A549 (cell line): ENCODE measurements around the gene PCBP3. TPM values are rescaled to one million over a fixed set of nuclear protein-coding genes. Genes with fewer than 3 reads are reported as not detected.

ENCODE experiments used
- ATAC-seq, 2 experiments: fragments of 200-7000 bp in 1 of 2; fragments of >200 bp in 1 of 2; cut with Nextera tagmentation in 1 of 2; cut with Tn5 transposase in 1 of 2; 3 replicates each; pipeline versions ENCODE4 v1.8.0 to v1.9.1; 2018 to 2020; ENCODE audit warnings: mild to moderate bottlenecking in 1 of 2, moderate library complexity in 1 of 2
- CTCF ChIA-PET: fragments of 300-600 bp; sonication (Branson Sonifier 250); formaldehyde crosslinking; extraction: SDS; loops from one replicate; lab custom pipeline; 2021; ENCODE audit warnings: antibody characterized with exemption, inconsistent platforms; lab: Yijun Ruan, JAX
- POLR2A ChIA-PET: fragments of 350-600 bp; formaldehyde crosslinking; extraction: SDS; loops from one replicate; lab custom pipeline; 2021; ENCODE audit warnings: antibody characterized with exemption, inconsistent platforms; lab: Yijun Ruan, JAX
- DNase-seq, 2 experiments: peaks; one replicate each; pipeline versions ENCODE4 v3.0.0 to v3.0.0-alpha.2; 2011 to 2016; ENCODE audit warnings: low read depth in 1 of 2, low spot score in 1 of 2
- FAIRE-seq: peaks from 2 replicates; lab custom pipeline; 2011; peaks lifted over from hg19 to GRCh38; lab: Jason Lieb, UNC
- H3K27ac ChIP-seq, 2 experiments: fragments of >200 bp; sonication (Bioruptor Twin); formaldehyde crosslinking; 3 replicates each; pipeline ENCODE4 v1.5.1; 2016 to 2017
- H3K4me1 ChIP-seq: fragments of >200 bp; sonication (Bioruptor Twin); formaldehyde crosslinking; 3 replicates; pipeline ENCODE4 v1.6.1; 2016
- H3K4me2 ChIP-seq: fragments of >200 bp; sonication (Bioruptor Twin); formaldehyde crosslinking; 3 replicates; pipeline ENCODE4 v1.6.1; 2016
- H3K4me3 ChIP-seq: fragments of >200 bp; sonication (Bioruptor Twin); formaldehyde crosslinking; 3 replicates; pipeline ENCODE4 v1.5.1; 2016
- H3K9me3 ChIP-seq: fragments of >200 bp; sonication (Bioruptor Twin); formaldehyde crosslinking; 3 replicates; pipeline ENCODE4 v1.6.1; 2016
- BHLHE40 ChIP-seq: IDR thresholded peaks from 2 replicates; pipeline ENCODE4 v1.6.1; 2012; ENCODE audit warnings: low read depth, low read length, inconsistent platforms
- CHD2 ChIP-seq: fragments of 150-350 bp; IDR thresholded peaks from 2 replicates; pipeline ENCODE4 v1.6.1; 2014; ENCODE audit warnings: low read length; ENCODE audit not compliant: partially characterized antibody
- EHF ChIP-seq: fragments of 250-450 bp; sonication (Bioruptor Pico); IDR thresholded peaks from 2 replicates; pipeline ENCODE4 v1.5.0; 2020; ENCODE audit warnings: mild to moderate bottlenecking
- EHMT2 ChIP-seq: fragments of 200-600 bp; sonication (generic); IDR thresholded peaks from 2 replicates; pipeline ENCODE4 v1.6.1; 2016; ENCODE audit warnings: antibody characterized with exemption, low read depth, mild to moderate bottlenecking, moderate library complexity
- EP300 ChIP-seq, 2 experiments: fragments of >200 bp; sonication (Bioruptor Twin); formaldehyde crosslinking; IDR thresholded peaks; 2 replicates in 1 of 2; 3 replicates in 1 of 2; pipeline ENCODE4 v1.6.1; 2016 to 2017
- ESRRA ChIP-seq: fragments of 150-350 bp; IDR thresholded peaks from 2 replicates; pipeline ENCODE4 v1.6.1; 2014; ENCODE audit warnings: mild to moderate bottlenecking, low read length, borderline replicate concordance
- GATA3 ChIP-seq: IDR thresholded peaks from 2 replicates; pipeline ENCODE4 v1.6.1; 2012; ENCODE audit warnings: borderline replicate concordance
- HEYL ChIP-seq: fragments of 250-450 bp; sonication (Bioruptor Pico); IDR thresholded peaks from 2 replicates; pipeline ENCODE4 v1.8.0; 2021; ENCODE audit warnings: mild to moderate bottlenecking, moderate library complexity
- JUN ChIP-seq, 2 experiments: fragments of >200 bp; sonication (Bioruptor Twin); formaldehyde crosslinking; IDR thresholded peaks; 2 replicates in 1 of 2; 3 replicates in 1 of 2; pipeline ENCODE4 v1.6.1; 2016 to 2017
- JUNB ChIP-seq: fragments of >200 bp; sonication (Bioruptor Twin); formaldehyde crosslinking; IDR thresholded peaks from 2 replicates; pipeline ENCODE4 v1.6.1; 2016
- KDM5A ChIP-seq: fragments of 200-600 bp; sonication (generic); IDR thresholded peaks from 2 replicates; pipeline ENCODE4 v1.6.1; 2016; ENCODE audit warnings: antibody characterized with exemption, mild to moderate bottlenecking
- MAFK ChIP-seq: fragments of 450-650 bp; IDR thresholded peaks from 2 replicates; pipeline ENCODE4 v1.6.1; 2014; ENCODE audit not compliant: partially characterized antibody
- MAZ ChIP-seq: fragments of 150-350 bp; IDR thresholded peaks from 2 replicates; pipeline ENCODE4 v1.6.1; 2014; ENCODE audit warnings: antibody characterized with exemption, low read depth, low read length, borderline replicate concordance
- POLR2A ChIP-seq: IDR thresholded peaks from 2 replicates; pipeline ENCODE4 v1.6.1; 2012; ENCODE audit warnings: mild to moderate bottlenecking, low read length
- RAD21 ChIP-seq, 2 experiments: fragments of >200 bp in 1 of 2; sonication (Bioruptor Twin) in 1 of 2; formaldehyde crosslinking in 1 of 2; IDR thresholded peaks in 1 of 2; conservative IDR thresholded peaks in 1 of 2; 2 replicates in 1 of 2; 3 replicates in 1 of 2; pipeline ENCODE4 v1.6.1; 2012 to 2018; ENCODE audit warnings: inconsistent platforms in 1 of 2
- RCOR1 ChIP-seq: fragments of 150-350 bp; IDR thresholded peaks from 2 replicates; pipeline ENCODE4 v1.6.1; 2014; ENCODE audit warnings: antibody characterized with exemption, low read length, low read depth
- RNF2 ChIP-seq: fragments of 200-600 bp; sonication (generic); IDR thresholded peaks from 2 replicates; pipeline ENCODE4 v1.6.1; 2016; ENCODE audit warnings: low read depth, mild to moderate bottlenecking, antibody characterized with exemption, moderate library complexity, borderline replicate concordance
- SMC3 ChIP-seq: fragments of >200 bp; sonication (Bioruptor Twin); formaldehyde crosslinking; IDR thresholded peaks from 3 replicates; pipeline ENCODE4 v1.6.1; 2018; ENCODE audit warnings: inconsistent platforms
- SREBF2 ChIP-seq: fragments of 450-650 bp; IDR thresholded peaks from 2 replicates; pipeline ENCODE4 v1.6.1; 2014; ENCODE audit warnings: mild to moderate bottlenecking, moderate library complexity
- TP53 ChIP-seq: fragments of 250-450 bp; sonication (Bioruptor Pico); IDR thresholded peaks from 2 replicates; pipeline ENCODE4 v1.5.0; 2021; ENCODE audit warnings: mild to moderate bottlenecking, moderate library complexity
- ZFP36 ChIP-seq: fragments of 450-650 bp; IDR thresholded peaks from 2 replicates; pipeline ENCODE4 v1.6.1; 2014; ENCODE audit warnings: borderline replicate concordance; ENCODE audit not compliant: partially characterized antibody
- ZNF302 ChIP-seq: fragments of 250-450 bp; sonication (Bioruptor Pico); IDR thresholded peaks from 2 replicates; pipeline ENCODE4 v1.9.0; 2021; ENCODE audit warnings: inconsistent platforms, mild to moderate bottlenecking, moderate library complexity
- WGBS: methylation state at CpG from one replicate; pipeline ENCODE4 v1.1.6; 2017; ENCODE audit errors: missing lambda C conversion rate; 5-methylcytosine and 5-hydroxymethylcytosine counted together
- polyA plus RNA-seq, 4 experiments: library from polyadenylated mRNA; depleted of rRNA in 3 of 4; stranded (reverse); fragments of >200 nt; fragmentation: RNase III in 1 of 4; extraction: RNeasy Plus Mini Kit Qiagen cat#74134 plus additional on column Dnase treatment in 1 of 4; gene quantifications; 2 replicates in 3 of 4; 3 replicates in 1 of 4; pipeline ENCODE4 v1.2.3, GENCODE V29; 2011 to 2017
- TF ChIP-seq, protein P1 (sequence below): fragments of 200-600 bp; sonication (generic); IDR thresholded peaks from 2 replicates; pipeline ENCODE4 v1.6.1; 2016; ENCODE audit warnings: antibody characterized with exemption, mild to moderate bottlenecking, moderate library complexity
- TF ChIP-seq, protein P2 (sequence below): IDR thresholded peaks from 2 replicates; pipeline ENCODE4 v1.6.1; 2012
- TF ChIP-seq, protein P3 (sequence below): fragments of >200 bp; sonication (Bioruptor Twin); formaldehyde crosslinking; IDR thresholded peaks from 2 replicates; pipeline ENCODE4 v1.6.1; 2016
- TF ChIP-seq, protein P4 (sequence below): IDR thresholded peaks from 2 replicates; pipeline ENCODE4 v1.6.1; 2012; ENCODE audit warnings: low read depth, borderline replicate concordance
- TF ChIP-seq, protein P5 (sequence below): fragments of >200 bp; sonication (Bioruptor Twin); formaldehyde crosslinking; IDR thresholded peaks from 3 replicates; pipeline ENCODE4 v1.6.1; 2016

Gene PCBP3
- polyA plus RNA-seq, 2 of the 4 experiments (the other 2 are of a cell fraction), result 0.30 to 0.34 TPM

DNA sequence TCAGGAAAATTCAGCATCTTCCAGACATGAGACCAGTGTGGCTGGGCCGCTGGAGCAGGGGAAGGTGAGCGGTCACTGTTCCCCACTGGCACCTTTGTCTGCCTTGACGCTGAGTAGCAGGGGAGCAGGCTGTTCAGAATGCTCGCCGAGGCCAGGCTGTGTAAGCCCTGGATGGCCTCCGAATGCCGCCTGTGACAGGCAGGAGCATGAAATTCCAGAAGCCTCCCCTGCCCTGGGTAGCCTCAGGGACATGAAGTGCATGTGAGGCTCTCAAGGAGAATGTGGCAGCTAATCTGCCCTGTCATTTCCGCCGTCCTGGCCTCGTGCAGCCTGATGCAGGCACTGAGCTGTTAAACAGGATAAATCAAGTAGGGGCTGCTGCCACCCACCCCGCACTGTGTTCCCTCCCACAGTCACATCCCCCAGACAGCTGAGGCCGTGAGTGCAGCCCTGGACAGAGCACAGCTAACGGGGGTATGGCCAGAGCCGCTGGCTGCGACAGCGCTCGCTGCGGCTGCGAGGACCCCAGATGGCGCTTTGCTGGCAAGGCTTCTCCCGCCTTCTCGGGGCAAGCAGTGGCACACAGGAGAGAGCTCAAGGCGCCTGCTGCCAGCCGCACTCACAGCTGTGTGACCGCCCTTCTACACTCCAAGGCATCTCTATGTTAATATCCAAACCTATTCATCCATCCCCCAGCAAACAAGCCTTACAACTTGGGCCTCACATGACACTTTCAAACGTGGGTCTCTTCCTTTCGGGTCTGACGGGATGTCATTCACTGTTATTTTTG, 233.1 kb downstream of the PCBP3 start:
- no peak for FAIRE-seq
- no peak overlapping the region for H3K27ac ChIP-seq

DNA sequence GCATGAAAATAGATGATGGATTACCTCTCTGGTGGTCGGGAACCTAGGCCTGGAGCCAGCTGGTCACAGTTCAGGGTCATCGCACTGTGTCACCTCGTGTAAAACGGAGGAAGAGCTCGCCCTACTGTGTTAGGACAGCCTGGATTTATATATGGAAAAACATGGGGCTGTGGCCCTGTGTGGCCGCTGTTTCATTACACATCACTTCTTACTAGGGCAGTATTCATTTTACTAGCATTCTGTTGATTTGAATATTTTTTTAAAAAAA, 233.6 kb downstream of the PCBP3 start:
- Histone ChIP-seq H3K27ac (no peak overlapping the region), H3K4me1 (no peaks in the 10 kb centered on the region), H3K9me3 (no peaks in the 10 kb centered on the region), H3K4me2 (no peak overlapping the region), H3K4me3 (no peak overlapping the region)
- TF ChIP-seq, protein P1, sequence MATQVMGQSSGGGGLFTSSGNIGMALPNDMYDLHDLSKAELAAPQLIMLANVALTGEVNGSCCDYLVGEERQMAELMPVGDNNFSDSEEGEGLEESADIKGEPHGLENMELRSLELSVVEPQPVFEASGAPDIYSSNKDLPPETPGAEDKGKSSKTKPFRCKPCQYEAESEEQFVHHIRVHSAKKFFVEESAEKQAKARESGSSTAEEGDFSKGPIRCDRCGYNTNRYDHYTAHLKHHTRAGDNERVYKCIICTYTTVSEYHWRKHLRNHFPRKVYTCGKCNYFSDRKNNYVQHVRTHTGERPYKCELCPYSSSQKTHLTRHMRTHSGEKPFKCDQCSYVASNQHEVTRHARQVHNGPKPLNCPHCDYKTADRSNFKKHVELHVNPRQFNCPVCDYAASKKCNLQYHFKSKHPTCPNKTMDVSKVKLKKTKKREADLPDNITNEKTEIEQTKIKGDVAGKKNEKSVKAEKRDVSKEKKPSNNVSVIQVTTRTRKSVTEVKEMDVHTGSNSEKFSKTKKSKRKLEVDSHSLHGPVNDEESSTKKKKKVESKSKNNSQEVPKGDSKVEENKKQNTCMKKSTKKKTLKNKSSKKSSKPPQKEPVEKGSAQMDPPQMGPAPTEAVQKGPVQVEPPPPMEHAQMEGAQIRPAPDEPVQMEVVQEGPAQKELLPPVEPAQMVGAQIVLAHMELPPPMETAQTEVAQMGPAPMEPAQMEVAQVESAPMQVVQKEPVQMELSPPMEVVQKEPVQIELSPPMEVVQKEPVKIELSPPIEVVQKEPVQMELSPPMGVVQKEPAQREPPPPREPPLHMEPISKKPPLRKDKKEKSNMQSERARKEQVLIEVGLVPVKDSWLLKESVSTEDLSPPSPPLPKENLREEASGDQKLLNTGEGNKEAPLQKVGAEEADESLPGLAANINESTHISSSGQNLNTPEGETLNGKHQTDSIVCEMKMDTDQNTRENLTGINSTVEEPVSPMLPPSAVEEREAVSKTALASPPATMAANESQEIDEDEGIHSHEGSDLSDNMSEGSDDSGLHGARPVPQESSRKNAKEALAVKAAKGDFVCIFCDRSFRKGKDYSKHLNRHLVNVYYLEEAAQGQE, result no peak
- no peak for TF ChIP-seq TP53 (CRISPR knock-in tag)
- no peak for TF ChIP-seq RNF2
- no peak for TF ChIP-seq HEYL (CRISPR knock-in tag)
- TF ChIP-seq BHLHE40, result no peak
- TF ChIP-seq, protein P2, sequence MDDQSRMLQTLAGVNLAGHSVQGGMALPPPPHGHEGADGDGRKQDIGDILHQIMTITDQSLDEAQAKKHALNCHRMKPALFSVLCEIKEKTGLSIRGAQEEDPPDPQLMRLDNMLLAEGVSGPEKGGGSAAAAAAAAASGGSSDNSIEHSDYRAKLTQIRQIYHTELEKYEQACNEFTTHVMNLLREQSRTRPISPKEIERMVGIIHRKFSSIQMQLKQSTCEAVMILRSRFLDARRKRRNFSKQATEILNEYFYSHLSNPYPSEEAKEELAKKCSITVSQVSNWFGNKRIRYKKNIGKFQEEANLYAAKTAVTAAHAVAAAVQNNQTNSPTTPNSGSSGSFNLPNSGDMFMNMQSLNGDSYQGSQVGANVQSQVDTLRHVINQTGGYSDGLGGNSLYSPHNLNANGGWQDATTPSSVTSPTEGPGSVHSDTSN, result no peak
- no peak for TF ChIP-seq EHMT2
- no peak for TF ChIP-seq RAD21 (conservative IDR thresholded peaks at IDR 0.05 in 1 of 2, IDR thresholded peaks at IDR 0.05 in 1 of 2)
- TF ChIP-seq MAZ, result no peak
- no peak for TF ChIP-seq SREBF2
- WGBS, result 58% methylated on average over 6 of the region's 6 CpGs
- FAIRE-seq (no peak), ATAC-seq (no peak), DNase-seq (no peak)
- ChIA-PET CTCF (interaction anchor here (1.5 kb wide), 1 partner anchor 321 kb away, joined by 4 read pairs; no protein-coding TSS in a partner anchor), POLR2A (no interaction called here)

More for the DNA sequence above, 233.1 kb downstream of the PCBP3 start:
- no peak for TF ChIP-seq SMC3
- no peak for TF ChIP-seq ZFP36
- TF ChIP-seq EHMT2, result no peak
- TF ChIP-seq, protein P3, sequence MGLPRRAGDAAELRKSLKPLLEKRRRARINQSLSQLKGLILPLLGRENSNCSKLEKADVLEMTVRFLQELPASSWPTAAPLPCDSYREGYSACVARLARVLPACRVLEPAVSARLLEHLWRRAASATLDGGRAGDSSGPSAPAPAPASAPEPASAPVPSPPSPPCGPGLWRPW, result no peak
- TF ChIP-seq GATA3, result no peak
- no peak for TF ChIP-seq POLR2A
- H3K4me3 ChIP-seq, result no peak overlapping the region
- CTCF ChIA-PET, result interaction anchor here (1.5 kb wide), 1 partner anchor 320 kb away, joined by 4 read pairs; no protein-coding TSS in a partner anchor
- POLR2A ChIA-PET, result no interaction called here
- no peak for ATAC-seq
- no peaks in the 10 kb centered on the region for H3K9me3 ChIP-seq
- no peaks in the 10 kb centered on the region for H3K4me1 ChIP-seq
- no peak overlapping the region for H3K4me2 ChIP-seq
- no peak for DNase-seq
- 74% methylated on average over 22 of the region's 28 CpGs for WGBS

DNA sequence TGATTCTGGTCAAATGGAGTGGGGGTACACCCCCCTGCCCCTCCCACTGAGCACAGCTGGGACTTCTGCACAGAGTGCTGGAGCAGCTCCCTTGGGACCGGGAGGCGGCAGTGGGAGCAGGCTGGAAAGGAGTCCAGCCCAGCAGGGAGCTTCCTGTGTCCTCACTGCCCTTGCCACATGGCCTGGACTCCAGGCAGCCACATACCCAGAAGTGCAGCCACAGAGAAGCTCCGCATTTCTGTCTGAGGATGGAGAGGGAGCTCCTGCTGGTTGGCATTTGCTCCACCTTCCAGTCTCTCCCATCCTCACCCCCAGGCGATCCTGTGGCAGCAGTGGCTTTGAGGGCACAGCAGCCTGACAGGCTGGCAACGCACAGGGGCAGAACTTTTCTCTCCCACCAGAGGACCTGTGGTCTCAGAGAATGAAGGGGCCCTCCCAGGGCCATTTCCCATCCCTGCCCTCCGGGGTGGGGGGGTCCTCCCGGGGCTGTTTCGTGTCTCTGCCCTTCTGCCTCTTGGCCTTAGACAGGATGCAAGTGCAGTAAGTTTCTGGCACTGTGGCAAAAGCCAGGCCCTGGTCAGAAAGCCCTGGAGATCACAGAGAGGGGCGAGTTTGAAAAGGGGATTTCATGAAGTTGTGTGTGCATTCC, 234.4 kb downstream of the PCBP3 start:
- Histone ChIP-seq H3K4me3 (no peak overlapping the region), H3K4me1 (no peaks in the 10 kb centered on the region), H3K4me2 (no peak overlapping the region), H3K9me3 (no peaks in the 10 kb centered on the region), H3K27ac (no peak overlapping the region)
- 44% methylated on average over 5 of the region's 9 CpGs for WGBS
- POLR2A ChIA-PET, result no interaction called here
- CTCF ChIA-PET, result interaction anchor here (1.5 kb wide), 1 partner anchor 322 kb away, joined by 4 read pairs; no protein-coding TSS in a partner anchor
- FAIRE-seq, result no peak
- no peak for DNase-seq
- no peak for ATAC-seq
- TF ChIP-seq TP53 (CRISPR knock-in tag) (no peak), CHD2 (no peak), JUNB (no peak), MAZ (no peak), EP300 (IDR thresholded peaks at IDR 0.05) (no peak), ZNF302 (CRISPR knock-in tag) (no peak), JUN (IDR thresholded peaks at IDR 0.05) (no peak), EHMT2 (no peak), KDM5A (no peak), EHF (CRISPR knock-in tag) (no peak), RCOR1 (no peak), MAFK (no peak), ESRRA (no peak)
- TF ChIP-seq, protein P4, sequence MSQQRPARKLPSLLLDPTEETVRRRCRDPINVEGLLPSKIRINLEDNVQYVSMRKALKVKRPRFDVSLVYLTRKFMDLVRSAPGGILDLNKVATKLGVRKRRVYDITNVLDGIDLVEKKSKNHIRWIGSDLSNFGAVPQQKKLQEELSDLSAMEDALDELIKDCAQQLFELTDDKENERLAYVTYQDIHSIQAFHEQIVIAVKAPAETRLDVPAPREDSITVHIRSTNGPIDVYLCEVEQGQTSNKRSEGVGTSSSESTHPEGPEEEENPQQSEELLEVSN, result no peak
- TF ChIP-seq, protein P5, sequence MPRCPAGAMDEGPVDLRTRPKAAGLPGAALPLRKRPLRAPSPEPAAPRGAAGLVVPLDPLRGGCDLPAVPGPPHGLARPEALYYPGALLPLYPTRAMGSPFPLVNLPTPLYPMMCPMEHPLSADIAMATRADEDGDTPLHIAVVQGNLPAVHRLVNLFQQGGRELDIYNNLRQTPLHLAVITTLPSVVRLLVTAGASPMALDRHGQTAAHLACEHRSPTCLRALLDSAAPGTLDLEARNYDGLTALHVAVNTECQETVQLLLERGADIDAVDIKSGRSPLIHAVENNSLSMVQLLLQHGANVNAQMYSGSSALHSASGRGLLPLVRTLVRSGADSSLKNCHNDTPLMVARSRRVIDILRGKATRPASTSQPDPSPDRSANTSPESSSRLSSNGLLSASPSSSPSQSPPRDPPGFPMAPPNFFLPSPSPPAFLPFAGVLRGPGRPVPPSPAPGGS, result no peak
